ENCODE measurements around the gene PDK1. TPM values are rescaled to one million over a fixed set of nuclear protein-coding genes. Genes with fewer than 3 reads are reported as not detected.
A peak's percentile ranks its signal among the peaks of the same experiment; 100 is the strongest.

PDK1 gene
- total RNA-seq, 1 experiment from 2014 or later, result 39.1 TPM

GRCh38 chr2:172597176-172597842 lies 41.4 kb downstream of the PDK1 start:
- DNase-seq, result no peak
- Histone ChIP-seq H3K36me3 (peaks cover 28% of the 10 kb centered on the region), H3K4me3 (no peak overlapping the region), H3K9me3 (replicated peaks) (no peaks in the 10 kb centered on the region), H3K27me3 (no peaks in the 10 kb centered on the region), H3K4me1 (no peaks in the 10 kb centered on the region), H3K27ac (no peak overlapping the region)

- Histone ChIP-seq H3K27ac (no peak overlapping the region), H3K4me3 (no peak overlapping the region), H3K9me3 (replicated peaks) (no peaks in the 10 kb centered on the region), H3K4me1 (no peaks in the 10 kb centered on the region), H3K36me3 (peaks cover 20% of the 10 kb centered on the region), H3K27me3 (no peaks in the 10 kb centered on the region)
- no peak for DNase-seq
These were observed 44.1 kb downstream of the PDK1 start for GRCh38 chr2:172599947-172600346.

- peaks cover 20% of the 10 kb centered on the region for H3K36me3 ChIP-seq
- DNase-seq, result no peak
- H3K9me3 ChIP-seq (replicated peaks), result no peaks in the 10 kb centered on the region
- no peaks in the 10 kb centered on the region for H3K4me1 ChIP-seq
- no peak overlapping the region for H3K4me3 ChIP-seq
- H3K27me3 ChIP-seq, result no peaks in the 10 kb centered on the region
- no peak overlapping the region for H3K27ac ChIP-seq
These were observed 44.7 kb downstream of the PDK1 start for GRCh38 chr2:172600557-172601008.

GRCh38 chr2:172606285-172606684 lies 50.4 kb downstream of the PDK1 start:
- no peaks in the 10 kb centered on the region for H3K9me3 ChIP-seq (replicated peaks)
- DNase-seq, result no peak
- H3K4me3 ChIP-seq, result no peak overlapping the region
- no peaks in the 10 kb centered on the region for H3K4me1 ChIP-seq
- no peaks in the 10 kb centered on the region; the same call in 1 of the 2 replicates for H3K36me3 ChIP-seq
- H3K27ac ChIP-seq, result no peak overlapping the region
- H3K27me3 ChIP-seq, result no peaks in the 10 kb centered on the region

GRCh38 chr2:172607379-172607928 lies 51.6 kb downstream of the PDK1 start:
- H3K4me1 ChIP-seq, result no peaks in the 10 kb centered on the region
- H3K27ac ChIP-seq, result no peak overlapping the region
- H3K36me3 ChIP-seq, result no peaks in the 10 kb centered on the region; the same call in 1 of the 2 replicates
- DNase-seq, result no peak
- no peaks in the 10 kb centered on the region for H3K27me3 ChIP-seq
- H3K4me3 ChIP-seq, result no peak overlapping the region
- no peaks in the 10 kb centered on the region for H3K9me3 ChIP-seq (replicated peaks)

GRCh38 chr2:172609488-172609887 lies 53.6 kb downstream of the PDK1 start:
- Histone ChIP-seq H3K4me3 (no peak overlapping the region), H3K9me3 (replicated peaks) (no peaks in the 10 kb centered on the region), H3K27ac (no peak overlapping the region), H3K36me3 (no peaks in the 10 kb centered on the region; the same call in 1 of the 2 replicates), H3K4me1 (no peaks in the 10 kb centered on the region), H3K27me3 (no peaks in the 10 kb centered on the region)
- DNase-seq, result no peak

GRCh38 chr2:172612051-172612450 lies 56.2 kb downstream of the PDK1 start:
- Histone ChIP-seq H3K27me3 (no peaks in the 10 kb centered on the region), H3K36me3 (no peaks in the 10 kb centered on the region), H3K4me1 (no peaks in the 10 kb centered on the region), H3K27ac (no peak overlapping the region), H3K4me3 (no peak overlapping the region), H3K9me3 (replicated peaks) (no peaks in the 10 kb centered on the region)
- no peak for DNase-seq

- Histone ChIP-seq H3K36me3 (no peaks in the 10 kb centered on the region), H3K27me3 (no peaks in the 10 kb centered on the region), H3K27ac (no peak overlapping the region), H3K4me3 (no peak overlapping the region), H3K9me3 (replicated peaks) (no peaks in the 10 kb centered on the region), H3K4me1 (no peaks in the 10 kb centered on the region)
- no peak for DNase-seq
These were observed 57.1 kb downstream of the PDK1 start for GRCh38 chr2:172613040-172613439.

- DNase-seq, result peak; percentile 23 to 28
- H3K4me3 ChIP-seq, result no peak overlapping the region
- no peaks in the 10 kb centered on the region for H3K36me3 ChIP-seq
- no peaks in the 10 kb centered on the region for H3K27me3 ChIP-seq
- H3K9me3 ChIP-seq (replicated peaks), result no peaks in the 10 kb centered on the region
- H3K4me1 ChIP-seq, result no peaks in the 10 kb centered on the region
- no peak overlapping the region for H3K27ac ChIP-seq
These were observed 57.8 kb downstream of the PDK1 start for GRCh38 chr2:172613615-172614231.

GRCh38 chr2:172614932-172615331 lies 59.0 kb downstream of the PDK1 start:
- DNase-seq, result no peak
- no peak overlapping the region for H3K27ac ChIP-seq
- H3K27me3 ChIP-seq, result no peaks in the 10 kb centered on the region
- no peaks in the 10 kb centered on the region for H3K4me1 ChIP-seq
- H3K4me3 ChIP-seq, result no peak overlapping the region
- H3K9me3 ChIP-seq (replicated peaks), result no peaks in the 10 kb centered on the region
- no peaks in the 10 kb centered on the region for H3K36me3 ChIP-seq

- no peak for DNase-seq
- Histone ChIP-seq H3K9me3 (replicated peaks) (no peaks in the 10 kb centered on the region), H3K4me3 (no peak overlapping the region), H3K36me3 (no peaks in the 10 kb centered on the region), H3K27me3 (no peaks in the 10 kb centered on the region), H3K27ac (no peak overlapping the region), H3K4me1 (no peaks in the 10 kb centered on the region)
These were observed 59.9 kb downstream of the PDK1 start for GRCh38 chr2:172615727-172616261.

GRCh38 chr2:172617115-172617514 lies 61.2 kb downstream of the PDK1 start:
- H3K4me1 ChIP-seq, result no peaks in the 10 kb centered on the region
- H3K4me3 ChIP-seq, result no peak overlapping the region
- DNase-seq, result no peak
- no peaks in the 10 kb centered on the region for H3K9me3 ChIP-seq (replicated peaks)
- no peaks in the 10 kb centered on the region for H3K36me3 ChIP-seq
- H3K27ac ChIP-seq, result no peak overlapping the region
- no peaks in the 10 kb centered on the region for H3K27me3 ChIP-seq

GRCh38 chr2:172623249-172623965 lies 67.5 kb downstream of the PDK1 start:
- no peak overlapping the region for H3K4me3 ChIP-seq
- no peak overlapping the region for H3K27ac ChIP-seq
- H3K27me3 ChIP-seq, result no peaks in the 10 kb centered on the region
- DNase-seq, result no peak
- H3K4me1 ChIP-seq, result no peaks in the 10 kb centered on the region; the same call in 1 of the 2 replicates
- H3K9me3 ChIP-seq (replicated peaks), result no peaks in the 10 kb centered on the region
- H3K36me3 ChIP-seq, result no peaks in the 10 kb centered on the region

GRCh38 chr2:172624996-172625395 lies 69.1 kb downstream of the PDK1 start:
- Histone ChIP-seq H3K4me1 (no peaks in the 10 kb centered on the region; the same call in 1 of the 2 replicates), H3K9me3 (replicated peaks) (no peaks in the 10 kb centered on the region), H3K27ac (no peak overlapping the region), H3K36me3 (no peaks in the 10 kb centered on the region), H3K27me3 (no peaks in the 10 kb centered on the region), H3K4me3 (no peak overlapping the region)
- DNase-seq, result no peak

- Histone ChIP-seq H3K27ac (no peak overlapping the region), H3K9me3 (replicated peaks) (no peaks in the 10 kb centered on the region), H3K36me3 (no peaks in the 10 kb centered on the region), H3K4me1 (no peaks in the 10 kb centered on the region; the same call in 1 of the 2 replicates), H3K27me3 (no peaks in the 10 kb centered on the region), H3K4me3 (no peak overlapping the region)
- no peak for DNase-seq
These were observed 71.3 kb downstream of the PDK1 start for GRCh38 chr2:172627181-172627580.
